ENCODE measurements around the gene ALDH1L1. TPM values are rescaled to one million over a fixed set of nuclear protein-coding genes. Genes with fewer than 3 reads are reported as not detected.
"Not testable (repeated sequence)": the region's sequence is repeated elsewhere in the genome, so short reads cannot be mapped to it uniquely, and the experiment has no call there.

The ALDH1L1 gene
- total RNA-seq, 1 experiment from 2014 or later, result 1.2 TPM

- ATAC-seq; POLR2A ChIA-PET; H3K4me1 Mint-ChIP-seq; H3K27me3 Mint-ChIP-seq (ENCODE audit: low read depth); CTCF ChIA-PET; H3K4me3 Mint-ChIP-seq; H3K27ac Mint-ChIP-seq; DNase-seq (ENCODE audit: low spot score): not testable (repeated sequence)
- Mint-ChIP-seq H3K36me3 (peaks cover 55% of the 10 kb centered on the region), H3K9me3 (peaks cover 62% of the 10 kb centered on the region)
Observed at GRCh38 chr3:126096274-126096673, 84.1 kb downstream of the ALDH1L1 start.

GRCh38 chr3:126092128-126092527 is 88.3 kb downstream of the ALDH1L1 start:
- DNase-seq (ENCODE audit: low spot score); H3K4me3 Mint-ChIP-seq; POLR2A ChIA-PET; CTCF ChIA-PET; H3K27me3 Mint-ChIP-seq (ENCODE audit: low read depth); ATAC-seq; H3K4me1 Mint-ChIP-seq; H3K27ac Mint-ChIP-seq: not testable (repeated sequence)
- peaks cover 76% of the 10 kb centered on the region for H3K36me3 Mint-ChIP-seq
- H3K9me3 Mint-ChIP-seq, result peaks cover 89% of the 10 kb centered on the region

GRCh38 chr3:126087552-126088175 is 92.7 kb downstream of the ALDH1L1 start:
- POLR2A ChIA-PET, result no interaction called here
- peaks cover 16% of the 10 kb centered on the region for H3K27me3 Mint-ChIP-seq (ENCODE audit: low read depth)
- no peak for TF ChIP-seq CREB1 (CRISPR knock-in tag; IDR thresholded peaks at IDR 0.05)
- no peak for TF ChIP-seq NR2C2 (CRISPR knock-in tag; IDR thresholded peaks at IDR 0.05)
- H3K27ac Mint-ChIP-seq, result no peak overlapping the region
- peaks cover 13% of the 10 kb centered on the region for H3K4me1 Mint-ChIP-seq
- CTCF ChIA-PET, result no interaction called here
- H3K4me3 Mint-ChIP-seq, result no peak overlapping the region
- H3K36me3 Mint-ChIP-seq, result peaks cover 53% of the 10 kb centered on the region
- H3K9me3 Mint-ChIP-seq, result peaks cover 74% of the 10 kb centered on the region
- DNase-seq (ENCODE audit: low spot score) (no peak), ATAC-seq (no peak)

GRCh38 chr3:126085841-126086240 is 94.5 kb downstream of the ALDH1L1 start:
- ATAC-seq (no peak), DNase-seq (ENCODE audit: low spot score) (no peak)
- Mint-ChIP-seq H3K4me1 (peaks cover 13% of the 10 kb centered on the region), H3K27me3 (ENCODE audit: low read depth) (peaks cover 12% of the 10 kb centered on the region), H3K9me3 (peaks cover 60% of the 10 kb centered on the region), H3K4me3 (no peak overlapping the region), H3K27ac (no peak overlapping the region), H3K36me3 (peaks cover 35% of the 10 kb centered on the region)
- ChIA-PET CTCF (no interaction called here), POLR2A (no interaction called here)
- no peak for TF ChIP-seq ZNF512 (CRISPR knock-in tag; IDR thresholded peaks at IDR 0.05; ENCODE audit: borderline replicate concordance)
- TF ChIP-seq ARID4B (CRISPR knock-in tag; IDR thresholded peaks at IDR 0.05; ENCODE audit: borderline replicate concordance), result no peak
- no peak for TF ChIP-seq SMAD4 (CRISPR knock-in tag; IDR thresholded peaks at IDR 0.05)
- TF ChIP-seq PRRX2 (CRISPR knock-in tag; IDR thresholded peaks at IDR 0.05), result no peak
- no peak for TF ChIP-seq ZNF425 (CRISPR knock-in tag; conservative IDR thresholded peaks at IDR 0.05)
- no peak for TF ChIP-seq IRF1 (CRISPR knock-in tag; IDR thresholded peaks at IDR 0.05)
- no peak for TF ChIP-seq SMAD3 (CRISPR knock-in tag; IDR thresholded peaks at IDR 0.05; ENCODE audit: borderline replicate concordance)
- TF ChIP-seq FOXK1 (CRISPR knock-in tag; IDR thresholded peaks at IDR 0.05), result no peak
- no peak for TF ChIP-seq GTF2I (CRISPR knock-in tag; conservative IDR thresholded peaks at IDR 0.05)
- no peak for TF ChIP-seq ELF4 (CRISPR knock-in tag; IDR thresholded peaks at IDR 0.05; ENCODE audit: low read depth)
- TF ChIP-seq ZNF281 (CRISPR knock-in tag; IDR thresholded peaks at IDR 0.05), result no peak
- TF ChIP-seq TCF7 (CRISPR knock-in tag; IDR thresholded peaks at IDR 0.05; ENCODE audit: low read depth), result no peak
- TF ChIP-seq NR2C2 (CRISPR knock-in tag; IDR thresholded peaks at IDR 0.05), result no peak
- no peak for TF ChIP-seq HMGXB4 (CRISPR knock-in tag; IDR thresholded peaks at IDR 0.05)
